Frontal cortex (tissue), 4 donors: ENCODE measurements around the gene METTL1. TPM values are rescaled to one million over a fixed set of nuclear protein-coding genes. Genes with fewer than 3 reads are reported as not detected.
"Not testable (repeated sequence)": the region's sequence is repeated elsewhere in the genome, so short reads cannot be mapped to it uniquely, and the experiment has no call there.

Experiments used
- DNase-seq, 2 donors: peaks; one replicate each; pipeline ENCODE4 v3.0.0; 2012; ENCODE audit warnings: low spot score in 2 of 2
- FAIRE-seq: peaks from 2 replicates; lab custom pipeline; 2012; peaks lifted over from hg19 to GRCh38; lab: Jason Lieb, UNC
- total RNA-seq: library from RNA; depleted of rRNA; stranded (reverse); fragments of >200 nt; gene quantifications from one replicate; pipeline ENCODE4 v1.2.3, GENCODE V29; 2014
- donor health status: control.
- donor health status: control.
- donor health status: control.

METTL1 gene
- total RNA-seq, 1 donor from 2014 or later = 1.2 TPM

GRCh38 chr12:57730336-57731067 lies 41.4 kb downstream of the METTL1 start:
- DNase-seq (no peak), FAIRE-seq (no peak)

- DNase-seq (peak in 1 of 2 donors; percentile 5), FAIRE-seq (no peak)
Measured at GRCh38 chr12:57729321-57729844, 42.5 kb downstream of the METTL1 start.

GRCh38 chr12:57727758-57728395 lies 44.0 kb downstream of the METTL1 start:
- FAIRE-seq (no peak), DNase-seq (peak in 1 of 2 donors; percentile 17)

- DNase-seq (peak in 1 of 2 donors; percentile 31), FAIRE-seq (no peak)
Measured at GRCh38 chr12:57726884-57727757, 44.8 kb downstream of the METTL1 start.

GRCh38 chr12:57726151-57726883 lies 45.6 kb downstream of the METTL1 start:
- DNase-seq = peak; percentile 67 to 86
- FAIRE-seq = no peak

GRCh38 chr12:57725851-57726150 lies 46.1 kb downstream of the METTL1 start:
- DNase-seq (no peak), FAIRE-seq (no peak)

GRCh38 chr12:57724936-57725740 lies 46.8 kb downstream of the METTL1 start:
- DNase-seq = peak in 1 of 2 donors; percentile 10
- FAIRE-seq = no peak

- FAIRE-seq (no peak), DNase-seq (peak in 1 of 2 donors; percentile 18)
Measured at GRCh38 chr12:57724003-57724935, 47.6 kb downstream of the METTL1 start.

- DNase-seq (peak in 1 of 2 donors; percentile 12), FAIRE-seq (no peak)
Measured at GRCh38 chr12:57723630-57723962, 48.3 kb downstream of the METTL1 start.

GRCh38 chr12:57722716-57723629 lies 48.9 kb downstream of the METTL1 start:
- peak in 1 of 2 donors; percentile 11 for DNase-seq
- FAIRE-seq = no peak

GRCh38 chr12:57721846-57722608 lies 49.9 kb downstream of the METTL1 start:
- FAIRE-seq = not testable (repeated sequence)
- DNase-seq = peak in 1 of 2 donors; percentile 6

GRCh38 chr12:57720606-57721595 lies 51.0 kb downstream of the METTL1 start:
- DNase-seq = no peak
- no peak for FAIRE-seq

- no peak for DNase-seq
- FAIRE-seq = no peak
Measured at GRCh38 chr12:57719777-57720605, 51.9 kb downstream of the METTL1 start.
